Neural cell (in vitro differentiated cells): ENCODE measurements around the gene UGP2. TPM values are rescaled to one million over a fixed set of nuclear protein-coding genes. Genes with fewer than 3 reads are reported as not detected.

ENCODE experiments used
- H2AFZ ChIP-seq: fragments of 200-600, 300-800 bp; sonication (generic), shearing (Covaris generic); 2 replicates; pipeline ENCODE4 v1.6.0; 2014; ENCODE audit warnings: low read depth, mild to moderate bottlenecking, antibody characterized with exemption, low read length, moderate library complexity
- H3F3A ChIP-seq: fragments of 200-600 bp; shearing (Covaris generic); 2 replicates; pipeline ENCODE4 v1.6.1; 2016; ENCODE audit warnings: mild to moderate bottlenecking, moderate library complexity, mixed read lengths, antibody characterized with exemption, low read length; ENCODE audit not compliant: insufficient read depth, poor library complexity, severe bottlenecking
- H3K27ac ChIP-seq: fragments of 200-600, 300-800 bp; sonication (generic), shearing (Covaris generic); 2 replicates; pipeline ENCODE4 v1.5.1; 2014; ENCODE audit warnings: mild to moderate bottlenecking, low read length, moderate library complexity
- H3K27me3 ChIP-seq: fragments of 300-800, 200-600 bp; sonication (generic), shearing (Covaris generic); 2 replicates; pipeline ENCODE4 v1.6.0; 2014; ENCODE audit warnings: mild to moderate bottlenecking, low read depth, low read length, moderate library complexity; ENCODE audit not compliant: insufficient read depth
- H3K36me3 ChIP-seq: fragments of 300-800, 200-600 bp; sonication (generic), shearing (Covaris generic); 2 replicates; pipeline ENCODE4 v1.5.1; 2014; ENCODE audit warnings: mild to moderate bottlenecking, antibody characterized with exemption, low read length, moderate library complexity; ENCODE audit not compliant: insufficient read depth
- H3K4me2 ChIP-seq: fragments of 300-800, 200-600 bp; sonication (generic), shearing (Covaris generic); 2 replicates; pipeline ENCODE4 v1.6.0; 2014; ENCODE audit warnings: mild to moderate bottlenecking, low read length
- H3K4me3 ChIP-seq: fragments of 300-800, 200-600 bp; sonication (generic), shearing (Covaris generic); 2 replicates; pipeline ENCODE4 v1.5.1; 2014; ENCODE audit warnings: mild to moderate bottlenecking, low read length, moderate library complexity
- H3K79me2 ChIP-seq: fragments of 200-600 bp; shearing (Covaris generic); replicated peaks from 2 replicates; pipeline ENCODE4 v1.6.0; 2014; ENCODE audit warnings: mild to moderate bottlenecking, low read length, moderate library complexity; ENCODE audit not compliant: insufficient read depth
- H3K9ac ChIP-seq: fragments of 300-800, 200-600 bp; sonication (generic), shearing (Covaris generic); 2 replicates; pipeline ENCODE4 v1.6.1; 2016; ENCODE audit warnings: mild to moderate bottlenecking, low read length, mixed read lengths
- H3K9me2 ChIP-seq: fragments of 200-600 bp; shearing (Covaris generic); 2 replicates; pipeline ENCODE4 v1.6.1; 2016; ENCODE audit warnings: mild to moderate bottlenecking, low read length, mixed read lengths; ENCODE audit not compliant: insufficient read depth
- H3K9me3 ChIP-seq: fragments of 200-600, 300-800 bp; sonication (generic), shearing (Covaris generic); 2 replicates; pipeline ENCODE4 v1.6.1; 2016; ENCODE audit warnings: mild to moderate bottlenecking, mixed run types, low read length, moderate library complexity, mixed read lengths
- H4K20me1 ChIP-seq: fragments of 200-600 bp; shearing (Covaris generic); 2 replicates; pipeline ENCODE4 v1.6.1; 2016; ENCODE audit warnings: mild to moderate bottlenecking, mixed run types; ENCODE audit not compliant: insufficient read depth
- CTCF ChIP-seq: fragments of 450-650 bp; IDR thresholded peaks from 2 replicates; pipeline ENCODE4 v1.5.1; 2014; ENCODE audit warnings: antibody characterized with exemption, mild to moderate bottlenecking, moderate library complexity; ENCODE audit not compliant: poor library complexity, severe bottlenecking
- EP300 ChIP-seq: fragments of 450-650 bp; conservative IDR thresholded peaks from 2 replicates; pipeline ENCODE4 v1.6.1; 2014; ENCODE audit warnings: antibody characterized with exemption, mild to moderate bottlenecking, moderate library complexity; ENCODE audit not compliant: poor library complexity, severe bottlenecking
- EZH2 ChIP-seq: fragments of 200-600, 300-800 bp; shearing (Covaris generic), sonication (generic); IDR thresholded peaks from 2 replicates; pipeline ENCODE4 v1.6.1; 2014; ENCODE audit warnings: antibody characterized with exemption, low read length, borderline replicate concordance, mild to moderate bottlenecking; ENCODE audit not compliant: insufficient read depth, poor library complexity, severe bottlenecking
- MXI1 ChIP-seq: fragments of 450-650 bp; conservative IDR thresholded peaks from 2 replicates; pipeline ENCODE4 v1.6.1; 2014; ENCODE audit warnings: antibody characterized with exemption, mild to moderate bottlenecking; ENCODE audit not compliant: poor library complexity, severe bottlenecking
- POLR2AphosphoS5 ChIP-seq: IDR thresholded peaks from 2 replicates; pipeline ENCODE4 v1.6.1; 2012
- RAD21 ChIP-seq: fragments of 450-650 bp; conservative IDR thresholded peaks from 2 replicates; pipeline ENCODE4 v1.6.1; 2014; ENCODE audit warnings: antibody characterized with exemption, mild to moderate bottlenecking, moderate library complexity
- REST ChIP-seq: IDR thresholded peaks from 2 replicates; pipeline ENCODE4 v1.6.1; 2012; ENCODE audit warnings: borderline replicate concordance
- SMC3 ChIP-seq: fragments of 450-650 bp; conservative IDR thresholded peaks from 2 replicates; pipeline ENCODE4 v1.6.1; 2014; ENCODE audit warnings: antibody characterized with exemption, mild to moderate bottlenecking, moderate library complexity; ENCODE audit not compliant: poor library complexity
- TAF1 ChIP-seq: IDR thresholded peaks from 2 replicates; pipeline ENCODE4 v1.6.1; 2012; ENCODE audit warnings: low read depth
- polyA plus RNA-seq: library from polyadenylated mRNA; depleted of rRNA; stranded (reverse); fragments of >200 nt; gene quantifications from 2 replicates; pipeline ENCODE4 v1.2.3, GENCODE V29; 2014

Gene UGP2
- polyA plus RNA-seq, 1 donor from 2014 or later = 55.6 TPM

- H3K27ac ChIP-seq = no peak overlapping the region
- no peak overlapping the region for H3K4me2 ChIP-seq
- H3K4me3 ChIP-seq = no peak overlapping the region
- H3K36me3 ChIP-seq = no peaks in the 10 kb centered on the region
- peaks cover 3% of the 10 kb centered on the region for H3F3A ChIP-seq
- no peaks in the 10 kb centered on the region for H3K27me3 ChIP-seq
- no peak for TF ChIP-seq MXI1
- no peak for TF ChIP-seq EP300
- TF ChIP-seq POLR2AphosphoS5 = no peak
- TF ChIP-seq RAD21 = no peak
- no peak for TF ChIP-seq CTCF
- no peak for TF ChIP-seq SMC3
- no peak for TF ChIP-seq EZH2
- TF ChIP-seq REST = no peak
- TF ChIP-seq TAF1 = no peak
- no peaks in the 10 kb centered on the region for H3K9me2 ChIP-seq
- H3K79me2 ChIP-seq = no peaks in the 10 kb centered on the region
- no peak overlapping the region for H2AFZ ChIP-seq
- no peak overlapping the region for H3K9ac ChIP-seq
- no peaks in the 10 kb centered on the region for H4K20me1 ChIP-seq
- no peaks in the 10 kb centered on the region for H3K9me3 ChIP-seq
Measured at GRCh38 chr2:63876311-63876710, 34.6 kb downstream of the UGP2 start.

GRCh38 chr2:63878486-63878885 is 36.8 kb downstream of the UGP2 start:
- H4K20me1 ChIP-seq = no peaks in the 10 kb centered on the region
- no peaks in the 10 kb centered on the region for H3K79me2 ChIP-seq
- no peaks in the 10 kb centered on the region for H3K36me3 ChIP-seq

More at GRCh38 chr2:63878486-63878885, 36.8 kb downstream of the UGP2 start:
- no peaks in the 10 kb centered on the region for H3K27me3 ChIP-seq
- H3K4me2 ChIP-seq = no peak overlapping the region
- no peak overlapping the region for H3K9ac ChIP-seq
- H3K9me3 ChIP-seq = no peaks in the 10 kb centered on the region
- peaks cover 3% of the 10 kb centered on the region for H3F3A ChIP-seq
- no peak overlapping the region for H3K27ac ChIP-seq
- TF ChIP-seq CTCF (no peak), POLR2AphosphoS5 (no peak), EZH2 (no peak), MXI1 (no peak), REST (no peak), TAF1 (no peak), RAD21 (no peak)
- H3K9me2 ChIP-seq = no peaks in the 10 kb centered on the region
- no peak overlapping the region for H2AFZ ChIP-seq
- no peak overlapping the region for H3K4me3 ChIP-seq
